MCF 10A (cell line): ENCODE measurements around the gene C2CD4D. TPM values are rescaled to one million over a fixed set of nuclear protein-coding genes. Genes with fewer than 3 reads are reported as not detected.

Experiments
- BruUV-seq: library from RNA; stranded (reverse); fragments of 400-500 nt; replicated peaks from 2 replicates; lab custom pipeline; 2021; lab: Mats Ljungman, UMichigan
- CTCF ChIA-PET: fragments of 300-600 bp; sonication (Branson Sonifier 250); formaldehyde crosslinking; extraction: SDS; loops from one replicate; lab custom pipeline; 2021; ENCODE audit warnings: antibody characterized with exemption, inconsistent platforms; lab: Yijun Ruan, JAX
- POLR2A ChIA-PET: fragments of 300-600, 350-650 bp; sonication (Branson Sonifier 250); formaldehyde crosslinking; extraction: SDS; loops from one replicate; lab custom pipeline; 2020; ENCODE audit warnings: antibody characterized with exemption, inconsistent platforms; lab: Yijun Ruan, JAX
- DNase-seq: peaks from one replicate; pipeline ENCODE4 v3.0.0-alpha.2; 2018; ENCODE audit not compliant: unreplicated experiment
- H3K27ac Mint-ChIP-seq: one replicate; pipeline ENCODE4 v1.8.0; 2022; ENCODE audit warnings: mild to moderate bottlenecking, low read depth, mixed read lengths; ENCODE audit not compliant: unreplicated experiment
- H3K27me3 Mint-ChIP-seq: one replicate; pipeline ENCODE4 v1.8.0; 2022; ENCODE audit warnings: mixed read lengths; ENCODE audit not compliant: insufficient read depth, unreplicated experiment
- H3K36me3 Mint-ChIP-seq: one replicate; pipeline ENCODE4 v1.8.0; 2022; ENCODE audit warnings: mild to moderate bottlenecking, moderate library complexity, mixed read lengths; ENCODE audit not compliant: insufficient read depth, unreplicated experiment
- H3K4me1 Mint-ChIP-seq: one replicate; pipeline ENCODE4 v1.8.0; 2022; ENCODE audit warnings: mixed read lengths; ENCODE audit not compliant: insufficient read depth, unreplicated experiment
- H3K4me3 Mint-ChIP-seq: one replicate; pipeline ENCODE4 v1.8.0; 2022; ENCODE audit warnings: mild to moderate bottlenecking, moderate library complexity, mixed read lengths; ENCODE audit not compliant: unreplicated experiment
- H3K9me3 Mint-ChIP-seq: one replicate; pipeline ENCODE4 v1.8.0; 2022; ENCODE audit warnings: mixed read lengths; ENCODE audit not compliant: unreplicated experiment
- intact Hi-C: fragments of 100-400 bp; cut with micrococcal nuclease; formaldehyde crosslinking; loops from 2 replicates; pipeline ENCODE4 v1.14.1; 2022
- total RNA-seq: library from RNA; stranded (reverse); gene quantifications from 2 replicates; pipeline ENCODE4 v1.2.3, GENCODE V29; 2022
- TF ChIP-seq, protein P1 (sequence below): fragments of 200-600 bp; IDR thresholded peaks from one replicate; pipeline ENCODE4 v1.8.0; 2022; ENCODE audit warnings: antibody characterized with exemption, mild to moderate bottlenecking; ENCODE audit not compliant: unreplicated experiment

Gene C2CD4D
- total RNA-seq, 1 experiment from 2014 or later: not detected

DNA sequence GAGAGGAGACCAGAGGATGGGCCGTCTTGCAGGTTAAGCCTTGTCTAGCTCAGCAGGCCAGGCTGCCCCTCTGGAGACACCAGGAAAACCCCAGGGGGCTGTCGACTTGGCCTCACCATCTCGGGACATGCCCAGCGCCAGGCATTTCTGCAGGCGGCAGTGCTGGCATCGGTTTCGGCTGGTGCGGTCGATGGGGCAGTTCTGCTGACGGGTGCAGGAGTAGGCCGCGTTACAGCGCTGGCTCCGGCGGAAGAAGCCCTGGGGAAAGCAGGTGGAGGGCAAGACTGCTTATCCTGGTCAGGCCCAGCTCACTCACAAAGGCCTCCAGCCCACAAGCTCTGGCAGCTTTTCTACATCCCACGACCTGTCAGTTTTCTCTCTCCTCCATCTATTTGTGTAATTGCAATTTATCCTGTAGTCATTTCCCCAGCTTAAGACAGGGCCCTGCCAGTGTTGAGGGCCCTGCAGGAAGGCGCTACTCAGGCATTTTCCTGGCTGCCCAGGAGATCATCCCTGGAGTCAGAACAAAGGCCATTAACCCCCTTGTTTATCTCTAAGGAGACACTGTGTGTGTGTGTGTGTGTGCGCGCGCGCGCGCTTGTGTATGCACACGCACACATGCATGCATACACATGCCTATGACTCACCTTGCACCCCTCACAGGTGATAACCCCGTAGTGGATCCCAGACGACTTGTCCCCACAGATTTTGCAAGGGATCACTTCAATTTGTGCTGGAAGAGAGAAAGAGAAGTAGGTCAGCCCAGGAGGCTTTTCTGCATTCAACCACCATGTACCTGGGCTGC lies 22.9 kb downstream of the C2CD4D start:
- BruUV-seq: no TSS peak
- ChIA-PET POLR2A (interaction anchor here (1.4 kb wide), 1 partner anchor 53 kb away, joined by 5 read pairs; the partner anchor contains the start of gene MRPL9), CTCF (no interaction called here)
- Mint-ChIP-seq H3K27me3 (no peaks in the 10 kb centered on the region), H3K9me3 (no peaks in the 10 kb centered on the region), H3K27ac (no peak overlapping the region), H3K36me3 (no peaks in the 10 kb centered on the region), H3K4me1 (peaks cover 16% of the 10 kb centered on the region), H3K4me3 (no peak overlapping the region)
- DNase-seq: no peak
- intact Hi-C loops: no loop called here
- TF ChIP-seq, protein P1, sequence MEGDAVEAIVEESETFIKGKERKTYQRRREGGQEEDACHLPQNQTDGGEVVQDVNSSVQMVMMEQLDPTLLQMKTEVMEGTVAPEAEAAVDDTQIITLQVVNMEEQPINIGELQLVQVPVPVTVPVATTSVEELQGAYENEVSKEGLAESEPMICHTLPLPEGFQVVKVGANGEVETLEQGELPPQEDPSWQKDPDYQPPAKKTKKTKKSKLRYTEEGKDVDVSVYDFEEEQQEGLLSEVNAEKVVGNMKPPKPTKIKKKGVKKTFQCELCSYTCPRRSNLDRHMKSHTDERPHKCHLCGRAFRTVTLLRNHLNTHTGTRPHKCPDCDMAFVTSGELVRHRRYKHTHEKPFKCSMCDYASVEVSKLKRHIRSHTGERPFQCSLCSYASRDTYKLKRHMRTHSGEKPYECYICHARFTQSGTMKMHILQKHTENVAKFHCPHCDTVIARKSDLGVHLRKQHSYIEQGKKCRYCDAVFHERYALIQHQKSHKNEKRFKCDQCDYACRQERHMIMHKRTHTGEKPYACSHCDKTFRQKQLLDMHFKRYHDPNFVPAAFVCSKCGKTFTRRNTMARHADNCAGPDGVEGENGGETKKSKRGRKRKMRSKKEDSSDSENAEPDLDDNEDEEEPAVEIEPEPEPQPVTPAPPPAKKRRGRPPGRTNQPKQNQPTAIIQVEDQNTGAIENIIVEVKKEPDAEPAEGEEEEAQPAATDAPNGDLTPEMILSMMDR: no peak

DNA sequence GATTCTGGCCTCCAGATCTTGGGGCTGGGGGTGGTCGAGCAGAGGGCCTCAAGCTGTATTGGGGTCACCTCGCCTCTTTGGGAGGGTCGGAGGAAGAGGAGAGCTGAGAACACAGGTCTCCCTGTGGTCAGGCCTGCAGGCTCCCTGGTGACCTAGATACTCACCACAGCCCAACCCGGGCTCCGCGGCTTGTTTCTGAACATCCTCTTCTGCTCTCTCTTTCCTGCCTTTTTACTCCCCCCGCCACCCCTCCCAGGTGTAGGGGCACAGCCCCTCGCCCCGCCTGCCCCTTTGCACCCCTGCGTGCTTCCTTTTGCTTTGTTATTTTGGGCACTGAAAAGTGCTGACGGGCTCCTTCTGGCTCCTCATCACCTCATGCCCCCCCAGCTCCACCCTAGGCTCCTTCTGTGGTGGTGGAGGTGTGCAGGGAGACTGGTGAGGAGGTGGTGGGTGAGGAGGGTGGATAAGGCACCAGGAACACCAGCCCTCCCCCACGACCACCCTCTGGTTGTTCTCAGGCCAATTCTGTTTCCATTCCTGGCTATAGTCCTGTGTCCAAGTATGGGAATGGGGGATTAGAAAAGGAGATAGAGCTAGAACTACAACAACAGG lies 23.8 kb downstream of the C2CD4D start:
- H3K36me3 Mint-ChIP-seq: no peaks in the 10 kb centered on the region
- H3K27me3 Mint-ChIP-seq: no peaks in the 10 kb centered on the region
- no peak overlapping the region for H3K27ac Mint-ChIP-seq
- intact Hi-C loops: no loop called here
- DNase-seq: no peak
- no peaks in the 10 kb centered on the region for H3K9me3 Mint-ChIP-seq
- CTCF ChIA-PET: no interaction called here
- H3K4me1 Mint-ChIP-seq: peaks cover 13% of the 10 kb centered on the region
- H3K4me3 Mint-ChIP-seq: no peak overlapping the region
- TF ChIP-seq, protein P1: no peak
- POLR2A ChIA-PET: interaction anchor here (1.4 kb wide), 1 partner anchor 52 kb away, joined by 5 read pairs; the partner anchor contains the start of gene MRPL9
- no TSS peak for BruUV-seq

DNA sequence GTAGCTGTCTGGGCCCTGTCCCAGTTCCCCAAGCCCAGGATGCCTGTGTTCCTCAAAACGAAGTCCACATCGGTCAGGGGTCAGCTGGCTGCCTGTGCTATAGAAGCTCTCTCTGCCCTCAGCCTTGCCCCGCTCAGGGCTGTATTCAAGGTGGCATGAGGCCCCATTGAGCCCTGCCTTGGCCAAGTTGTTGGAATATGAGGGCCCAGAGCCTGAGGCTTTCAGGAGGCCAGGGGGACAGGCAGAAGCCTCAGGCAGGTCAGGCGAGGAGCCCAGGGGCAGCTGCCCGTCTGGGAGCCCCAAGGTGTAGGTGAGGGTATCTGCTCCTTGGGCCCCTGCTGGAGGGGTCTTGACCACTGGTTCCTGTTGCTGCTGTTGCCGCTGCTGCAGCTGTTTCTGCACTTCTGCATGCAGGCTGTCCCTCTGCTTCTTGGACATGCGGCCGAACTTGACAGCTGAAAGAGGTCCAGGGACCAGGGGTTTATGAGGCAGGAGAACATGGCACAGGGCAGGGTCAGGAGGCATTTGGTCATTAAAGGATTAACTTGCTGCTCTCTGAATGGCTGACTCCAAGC lies 24.6 kb downstream of the C2CD4D start:
- intact Hi-C loops: no loop called here
- Mint-ChIP-seq H3K36me3 (no peaks in the 10 kb centered on the region), H3K27me3 (no peaks in the 10 kb centered on the region), H3K9me3 (no peaks in the 10 kb centered on the region), H3K27ac (no peak overlapping the region), H3K4me3 (no peak overlapping the region), H3K4me1 (peaks cover 6% of the 10 kb centered on the region)
- CTCF ChIA-PET: no interaction called here
- no TSS peak for BruUV-seq
- DNase-seq: no peak
- TF ChIP-seq, protein P1: no peak
- POLR2A ChIA-PET: no interaction called here

DNA sequence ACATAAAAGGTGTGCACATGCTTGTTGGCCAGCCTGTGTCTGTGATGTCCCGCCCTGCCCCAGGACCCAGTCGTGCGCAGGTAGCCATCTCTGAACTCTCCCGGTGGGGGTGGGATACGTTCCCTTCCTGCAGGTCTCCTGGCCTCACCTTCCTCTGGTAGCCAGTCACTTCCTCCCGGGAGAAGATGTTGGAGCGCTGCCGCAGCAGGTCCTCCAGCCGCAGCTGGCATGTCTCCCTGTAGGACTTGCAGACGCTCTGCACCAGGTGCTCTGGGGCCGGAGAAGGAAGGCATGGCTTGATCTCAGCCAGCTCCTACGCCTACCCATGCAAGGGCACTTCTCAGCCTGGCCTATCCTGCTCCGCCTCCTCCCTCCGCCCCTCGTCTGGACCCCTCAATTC lies 25.2 kb downstream of the C2CD4D start:
- ChIA-PET POLR2A (no interaction called here), CTCF (no interaction called here)
- DNase-seq: no peak
- Mint-ChIP-seq H3K9me3 (no peaks in the 10 kb centered on the region), H3K4me3 (no peak overlapping the region), H3K27me3 (no peaks in the 10 kb centered on the region), H3K27ac (no peak overlapping the region), H3K4me1 (no peaks in the 10 kb centered on the region), H3K36me3 (no peaks in the 10 kb centered on the region)
- TF ChIP-seq, protein P1: no peak
- BruUV-seq: no TSS peak
- intact Hi-C loops: no loop called here
